GM23338 (cell line): ENCODE data around the gene DIP2C. TPM values are rescaled to one million over a fixed set of nuclear protein-coding genes. Genes with fewer than 3 reads are reported as not detected.

Experiments used
- ATAC-seq: fragments of 200-7000 bp; cut with Tn5 transposase; 3 replicates; pipeline ENCODE4 v1.9.1; 2020
- DNase-seq: peaks from one replicate; pipeline ENCODE4 v3.0.0-alpha.2; 2015; ENCODE audit warnings: low spot score
- H2AFZ ChIP-seq: fragments of 200-600 bp; sonication (generic); 2 replicates; pipeline ENCODE4 v1.8.0; 2016; ENCODE audit warnings: antibody characterized with exemption, mild to moderate bottlenecking, moderate library complexity
- H3F3A ChIP-seq: fragments of 200-600 bp; sonication (generic); replicated peaks from 2 replicates; pipeline ENCODE4 v1.8.0; 2017; ENCODE audit warnings: antibody characterized with exemption, mixed run types, low read depth
- H3K27ac ChIP-seq: fragments of 200-600 bp; sonication (generic); 2 replicates; pipeline ENCODE4 v1.6.1; 2016; ENCODE audit warnings: low read depth
- H3K27me3 ChIP-seq: fragments of 200-600 bp; sonication (generic); 2 replicates; pipeline ENCODE4 v1.8.0; 2016; ENCODE audit warnings: mild to moderate bottlenecking, mixed run types, moderate library complexity; ENCODE audit not compliant: insufficient read depth
- H3K36me3 ChIP-seq: fragments of 200-600 bp; sonication (generic); 2 replicates; pipeline ENCODE4 v1.8.0; 2016; ENCODE audit warnings: mild to moderate bottlenecking; ENCODE audit not compliant: insufficient read depth
- H3K4me1 ChIP-seq: fragments of 200-600 bp; sonication (generic); 2 replicates; pipeline ENCODE4 v1.8.0; 2016; ENCODE audit warnings: mild to moderate bottlenecking, moderate library complexity; ENCODE audit not compliant: insufficient read depth
- H3K4me2 ChIP-seq: fragments of 200-600 bp; sonication (generic); 2 replicates; pipeline ENCODE4 v1.7.1; 2017; ENCODE audit warnings: mixed run types
- H3K4me3 ChIP-seq: fragments of 200-600 bp; sonication (generic); 2 replicates; pipeline ENCODE4 v1.6.1; 2016; ENCODE audit warnings: mixed run types
- H3K79me2 ChIP-seq: fragments of 200-600 bp; sonication (generic); replicated peaks from 2 replicates; pipeline ENCODE4 v1.8.0; 2017; ENCODE audit warnings: mild to moderate bottlenecking; ENCODE audit not compliant: insufficient read depth
- H3K9me2 ChIP-seq: fragments of 200-600 bp; sonication (generic); 2 replicates; pipeline ENCODE4 v1.8.0; 2017; ENCODE audit not compliant: insufficient read depth
- H4K20me1 ChIP-seq: fragments of 200-600 bp; sonication (generic); replicated peaks from 2 replicates; pipeline ENCODE4 v1.8.0; 2017; ENCODE audit warnings: mild to moderate bottlenecking; ENCODE audit not compliant: insufficient read depth
- H3K27ac Mint-ChIP-seq: 2 replicates; pipeline ENCODE4 v1.8.0; 2020; ENCODE audit warnings: inconsistent platforms, mild to moderate bottlenecking, moderate library complexity, mixed read lengths
- H3K27me3 Mint-ChIP-seq: 3 replicates; pipeline ENCODE4 v1.8.0; 2022; ENCODE audit warnings: low read depth, mild to moderate bottlenecking, moderate library complexity, mixed read lengths, inconsistent platforms; ENCODE audit not compliant: insufficient read depth, poor library complexity
- H3K36me3 Mint-ChIP-seq: 3 replicates; pipeline ENCODE4 v1.8.0; 2021; ENCODE audit warnings: low read depth, mild to moderate bottlenecking, inconsistent platforms, moderate library complexity, mixed read lengths
- H3K4me1 Mint-ChIP-seq: 3 replicates; pipeline ENCODE4 v1.8.0; 2020; ENCODE audit warnings: mild to moderate bottlenecking, inconsistent platforms, mixed read lengths
- H3K4me3 Mint-ChIP-seq: 3 replicates; pipeline ENCODE4 v1.8.0; 2021; ENCODE audit warnings: moderate library complexity, mild to moderate bottlenecking, inconsistent platforms, mixed read lengths
- H3K9me3 Mint-ChIP-seq: 3 replicates; pipeline ENCODE4 v1.8.0; 2020; ENCODE audit warnings: moderate library complexity, mild to moderate bottlenecking, inconsistent platforms, mixed read lengths
- CREB1 ChIP-seq: fragments of 250-450 bp; sonication (Bioruptor Pico); IDR thresholded peaks from 2 replicates; pipeline ENCODE4 v1.5.0; 2020; ENCODE audit warnings: low read depth, mild to moderate bottlenecking, moderate library complexity
- CTCF ChIP-seq, 2 experiments: fragments of 200-600 bp in 1 of 2; sonication (generic) in 1 of 2; conservative IDR thresholded peaks; 2 replicates each; pipeline versions ENCODE4 v1.5.1 to v1.6.1; 2016 to 2017; ENCODE audit warnings: antibody characterized with exemption in 2 of 2, low read depth in 2 of 2, mild to moderate bottlenecking in 2 of 2, moderate library complexity in 1 of 2
- ETS1 ChIP-seq: IDR thresholded peaks from 2 replicates; pipeline ENCODE4 v1.6.1; 2016; ENCODE audit warnings: antibody characterized with exemption
- NANOG ChIP-seq: IDR thresholded peaks from 2 replicates; pipeline ENCODE4 v1.6.1; 2016; ENCODE audit warnings: antibody characterized with exemption, borderline replicate concordance
- ZNF331 ChIP-seq: fragments of 250-450 bp; sonication (Bioruptor Pico); IDR thresholded peaks from 2 replicates; pipeline ENCODE4 v1.5.0; 2020; ENCODE audit warnings: low read depth, mild to moderate bottlenecking, moderate library complexity
- ZNF462 ChIP-seq: fragments of 250-450 bp; sonication (Bioruptor Pico); IDR thresholded peaks from 2 replicates; pipeline ENCODE4 v1.5.0; 2020; ENCODE audit warnings: mild to moderate bottlenecking, moderate library complexity
- polyA plus RNA-seq: library from polyadenylated mRNA; unstranded; fragments of >200 nt; fragmentation: Nextera tagmentation; extraction: Ambion mirVana; gene quantifications from 2 replicates; pipeline ENCODE4 v1.2.1, GENCODE V29; 2016
- total RNA-seq: library from RNA; depleted of rRNA; stranded (reverse); fragments of >200 nt; shearing (Covaris generic); gene quantifications from 2 replicates; pipeline ENCODE4 v1.2.3, GENCODE V29; 2014
- TF ChIP-seq, protein P1 (sequence below): IDR thresholded peaks from one replicate; pipeline ENCODE4 v1.6.1; 2018; ENCODE audit warnings: antibody characterized with exemption; ENCODE audit not compliant: unreplicated experiment

Gene DIP2C
- total and polyA plus RNA-seq, 2 experiments from 2014 or later: 5.1 to 7.7 TPM

GRCh38 chr10:389261-389790 lies 300.1 kb downstream of the DIP2C start (continued):
- TF ChIP-seq ZNF462 (CRISPR knock-in tag): no peak

DNA sequence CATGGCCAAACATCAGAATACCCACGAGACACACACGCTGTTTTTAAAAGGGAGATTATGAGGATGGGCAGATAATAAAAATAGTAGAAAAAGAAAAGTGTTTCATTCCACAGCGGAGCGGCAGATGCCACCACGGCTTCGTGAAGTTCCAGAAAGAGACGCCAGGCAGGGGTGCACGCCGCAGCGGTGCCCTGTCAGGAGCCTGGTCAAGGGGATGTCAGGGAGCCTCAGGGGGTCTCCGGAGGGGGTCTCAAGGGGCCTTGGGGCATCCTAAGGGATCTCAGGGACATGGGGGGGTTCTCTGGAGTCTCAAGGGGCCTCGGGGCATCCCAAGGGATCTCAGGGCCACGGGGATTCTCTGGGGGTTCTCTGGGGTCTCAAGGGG lies 300.8 kb downstream of the DIP2C start:
- no peaks in the 10 kb centered on the region for H3F3A ChIP-seq
- no peak overlapping the region for H3K4me2 ChIP-seq
- no peak overlapping the region for H3K27ac ChIP-seq
- no peak for TF ChIP-seq ZNF331
- TF ChIP-seq NANOG: no peak
- TF ChIP-seq, protein P1, sequence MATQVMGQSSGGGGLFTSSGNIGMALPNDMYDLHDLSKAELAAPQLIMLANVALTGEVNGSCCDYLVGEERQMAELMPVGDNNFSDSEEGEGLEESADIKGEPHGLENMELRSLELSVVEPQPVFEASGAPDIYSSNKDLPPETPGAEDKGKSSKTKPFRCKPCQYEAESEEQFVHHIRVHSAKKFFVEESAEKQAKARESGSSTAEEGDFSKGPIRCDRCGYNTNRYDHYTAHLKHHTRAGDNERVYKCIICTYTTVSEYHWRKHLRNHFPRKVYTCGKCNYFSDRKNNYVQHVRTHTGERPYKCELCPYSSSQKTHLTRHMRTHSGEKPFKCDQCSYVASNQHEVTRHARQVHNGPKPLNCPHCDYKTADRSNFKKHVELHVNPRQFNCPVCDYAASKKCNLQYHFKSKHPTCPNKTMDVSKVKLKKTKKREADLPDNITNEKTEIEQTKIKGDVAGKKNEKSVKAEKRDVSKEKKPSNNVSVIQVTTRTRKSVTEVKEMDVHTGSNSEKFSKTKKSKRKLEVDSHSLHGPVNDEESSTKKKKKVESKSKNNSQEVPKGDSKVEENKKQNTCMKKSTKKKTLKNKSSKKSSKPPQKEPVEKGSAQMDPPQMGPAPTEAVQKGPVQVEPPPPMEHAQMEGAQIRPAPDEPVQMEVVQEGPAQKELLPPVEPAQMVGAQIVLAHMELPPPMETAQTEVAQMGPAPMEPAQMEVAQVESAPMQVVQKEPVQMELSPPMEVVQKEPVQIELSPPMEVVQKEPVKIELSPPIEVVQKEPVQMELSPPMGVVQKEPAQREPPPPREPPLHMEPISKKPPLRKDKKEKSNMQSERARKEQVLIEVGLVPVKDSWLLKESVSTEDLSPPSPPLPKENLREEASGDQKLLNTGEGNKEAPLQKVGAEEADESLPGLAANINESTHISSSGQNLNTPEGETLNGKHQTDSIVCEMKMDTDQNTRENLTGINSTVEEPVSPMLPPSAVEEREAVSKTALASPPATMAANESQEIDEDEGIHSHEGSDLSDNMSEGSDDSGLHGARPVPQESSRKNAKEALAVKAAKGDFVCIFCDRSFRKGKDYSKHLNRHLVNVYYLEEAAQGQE: no peak
- TF ChIP-seq ETS1: no peak
- TF ChIP-seq CTCF (conservative IDR thresholded peaks at IDR 0.05; ENCODE audit: low read depth in 2 of 2): no peak
- no peak for TF ChIP-seq CREB1 (CRISPR knock-in tag)
- no peaks in the 10 kb centered on the region for H3K9me2 ChIP-seq
- H3K27ac Mint-ChIP-seq: no peak overlapping the region
- no peaks in the 10 kb centered on the region for H3K36me3 ChIP-seq
- no peaks in the 10 kb centered on the region; the same call in 2 of the 3 replicates for H3K4me1 Mint-ChIP-seq
- no peaks in the 10 kb centered on the region for H3K27me3 ChIP-seq
- H4K20me1 ChIP-seq: no peaks in the 10 kb centered on the region
- no peak overlapping the region for H3K4me3 Mint-ChIP-seq
- DNase-seq (no peak), ATAC-seq (no peak)
- H3K79me2 ChIP-seq: no peaks in the 10 kb centered on the region
- H3K9me3 Mint-ChIP-seq: no peaks in the 10 kb centered on the region
- H3K36me3 Mint-ChIP-seq: no peaks in the 10 kb centered on the region; the same call in 2 of the 3 replicates
- H3K4me1 ChIP-seq: no peaks in the 10 kb centered on the region
- H3K27me3 Mint-ChIP-seq: peaks cover 7% of the 10 kb centered on the region
- H3K4me3 ChIP-seq: no peak overlapping the region
- no peak overlapping the region for H2AFZ ChIP-seq
